K562 (cell line): ENCODE measurements around the gene GBA3. TPM values are rescaled to one million over a fixed set of nuclear protein-coding genes. Genes with fewer than 3 reads are reported as not detected.

Experiments used
- ATAC-seq: fragments of 200-7000 bp; cut with Tn5 transposase; 3 replicates; pipeline ENCODE4 v1.9.1; 2020; ENCODE audit warnings: moderate library complexity
- BruUV-seq: library from RNA; stranded (reverse); fragments of 400-500 nt; replicated peaks from 2 replicates; lab custom pipeline; 2021; lab: Mats Ljungman, UMichigan
- CTCF ChIA-PET: fragments of 300-600 bp; formaldehyde crosslinking; extraction: SDS; loops from one replicate; lab custom pipeline; 2021; ENCODE audit warnings: low intra/inter-chr PET ratio; lab: Yijun Ruan, JAX
- POLR2A ChIA-PET: fragments of 300-600, 350-650 bp; sonication (Branson Sonifier 250); formaldehyde crosslinking; extraction: SDS; loops from one replicate; lab custom pipeline; 2021; ENCODE audit warnings: antibody characterized with exemption, inconsistent platforms; lab: Yijun Ruan, JAX
- DNase-seq, 4 experiments: peaks; one replicate each; pipeline versions ENCODE4 v3.0.0 to v3.0.0-alpha.2; 2011 to 2018; ENCODE audit warnings: low spot score in 3 of 4, mixed read lengths in 3 of 4; ENCODE audit errors: extremely low read depth in 1 of 4
- FAIRE-seq: peaks from 2 replicates; lab custom pipeline; 2011; peaks lifted over from hg19 to GRCh38; lab: Jason Lieb, UNC
- H2AFZ ChIP-seq: 2 replicates; pipeline ENCODE4 v1.6.0; 2011; ENCODE audit warnings: low read depth, low read length, control low read depth, inconsistent platforms
- H3K27ac ChIP-seq: fragments of 200-600 bp; 3 replicates; pipeline ENCODE4 v1.8.0; 2011; ENCODE audit warnings: low read depth, mild to moderate bottlenecking, control low read depth, inconsistent platforms, low read length, moderate library complexity, mixed read lengths; ENCODE audit errors: extremely low read depth
- H3K27me3 ChIP-seq, 2 experiments: fragments of 300-600 bp in 1 of 2; 2 replicates in 1 of 2; 3 replicates in 1 of 2; pipeline versions ENCODE4 v1.6.0 to v1.8.0; 2011; ENCODE audit warnings: inconsistent platforms in 2 of 2, low read length in 2 of 2, mild to moderate bottlenecking in 1 of 2, mixed read lengths in 1 of 2, moderate library complexity in 1 of 2; ENCODE audit not compliant: control insufficient read depth in 2 of 2, insufficient read depth in 2 of 2
- H3K36me3 ChIP-seq: fragments of 300-600 bp; 3 replicates; pipeline ENCODE4 v1.8.0; 2011; ENCODE audit warnings: mild to moderate bottlenecking, low read length, inconsistent platforms; ENCODE audit not compliant: control insufficient read depth, insufficient read depth
- H3K4me1 ChIP-seq, 2 experiments: fragments of 200-600 bp in 1 of 2; replicated peaks in 1 of 2; 2 replicates in 1 of 2; 3 replicates in 1 of 2; pipeline versions ENCODE4 v1.5.1 to v1.8.0; 2011; ENCODE audit warnings: inconsistent platforms in 2 of 2, low read length in 2 of 2, mild to moderate bottlenecking in 1 of 2, mixed read lengths in 1 of 2, moderate library complexity in 1 of 2; ENCODE audit not compliant: control insufficient read depth in 2 of 2, insufficient read depth in 2 of 2
- H3K4me2 ChIP-seq: 2 replicates; pipeline ENCODE4 v1.6.1; 2011; ENCODE audit warnings: low read length, control low read depth, inconsistent platforms, mixed read lengths; ENCODE audit not compliant: insufficient read depth
- H3K4me3 ChIP-seq: fragments of 200-600 bp; sonication (generic), shearing (Covaris generic); 2 replicates; pipeline ENCODE4 v1.5.1; 2016; ENCODE audit warnings: control low read depth, inconsistent platforms
- H3K79me2 ChIP-seq: fragments of 200-600 bp; 3 replicates; pipeline ENCODE4 v1.8.0; 2011; ENCODE audit warnings: low read length, inconsistent platforms; ENCODE audit not compliant: control insufficient read depth, insufficient read depth
- H3K9ac ChIP-seq, 2 experiments: 2 replicates each; pipeline versions ENCODE4 v1.6.0 to v1.6.1; 2011; ENCODE audit warnings: low read depth in 2 of 2, low read length in 2 of 2, control low read depth in 1 of 2, inconsistent platforms in 1 of 2, mild to moderate bottlenecking in 1 of 2, mixed read lengths in 1 of 2; ENCODE audit not compliant: insufficient read depth in 1 of 2
- H3K9me1 ChIP-seq: one replicate; pipeline ENCODE4 v1.6.0; 2011; ENCODE audit warnings: inconsistent platforms, mild to moderate bottlenecking, low read length, moderate library complexity; ENCODE audit not compliant: control insufficient read depth, insufficient read depth
- H3K9me3 ChIP-seq: replicated peaks from 2 replicates; pipeline ENCODE4 v1.5.1; 2011; ENCODE audit warnings: low read depth, low read length, inconsistent platforms; ENCODE audit not compliant: control insufficient read depth, insufficient read depth
- H4K20me1 ChIP-seq: replicated peaks from 2 replicates; pipeline ENCODE4 v1.6.1; 2011; ENCODE audit warnings: low read length, inconsistent platforms, mixed read lengths; ENCODE audit not compliant: control insufficient read depth, insufficient read depth
- DIDO1 ChIP-seq: fragments of 450-650 bp; IDR thresholded peaks from 2 replicates; pipeline ENCODE4 v1.6.1; 2016; ENCODE audit warnings: low read depth, missing biosample characterization, missing genetic modification characterization
- MECOM ChIP-seq: fragments of 250-450 bp; sonication (Bioruptor Pico); IDR thresholded peaks from 2 replicates; pipeline ENCODE4 v1.8.0; 2022; ENCODE audit warnings: inconsistent platforms
- RB1 ChIP-seq: fragments of 450-650 bp; IDR thresholded peaks from 2 replicates; pipeline ENCODE4 v1.6.1; 2017; ENCODE audit warnings: low read depth, mild to moderate bottlenecking
- SMARCB1 ChIP-seq: IDR thresholded peaks from 2 replicates; pipeline ENCODE4 v1.6.1; 2011; ENCODE audit warnings: improper control_type of control experiment, low read depth; ENCODE audit not compliant: insufficient read length
- ZKSCAN8 ChIP-seq: fragments of 200-800 bp; sonication (Bioruptor generic); IDR thresholded peaks from 2 replicates; pipeline ENCODE4 v1.6.1; 2016; ENCODE audit warnings: missing genetic modification characterization, missing compliant biosample characterization
- ZNF165 ChIP-seq: fragments of 250-450 bp; sonication (Bioruptor Pico); IDR thresholded peaks from 2 replicates; pipeline ENCODE4 v1.4.0; 2020; ENCODE audit warnings: borderline replicate concordance
- ZNF3 ChIP-seq: fragments of 250-450 bp; sonication (Bioruptor Pico); IDR thresholded peaks from 2 replicates; pipeline ENCODE4 v1.5.0; 2021; ENCODE audit warnings: mild to moderate bottlenecking, moderate library complexity
- WGBS: fragments of 100-300 bp; shearing (Covaris generic); methylation state at CpG from one replicate; pipeline ENCODE4 v1.1.6; 2016; ENCODE audit warnings: low coverage, mixed read lengths; ENCODE audit not compliant: insufficient coverage; ENCODE audit errors: missing lambda C conversion rate; 5-methylcytosine and 5-hydroxymethylcytosine counted together
- in situ Hi-C: fragments of 300-500 bp; cut with MboI; formaldehyde crosslinking; loops from 4 replicates; pipeline ENCODE4 v1.15.0; 2018; ENCODE audit warnings: inconsistent platforms, mixed read lengths
- intact Hi-C: fragments of 100-400 bp; cut with micrococcal nuclease; formaldehyde crosslinking; loops from 2 replicates; pipeline ENCODE4 v1.14.2; 2022
- polyA plus RNA-seq, 8 experiments: library from polyadenylated mRNA; depleted of rRNA in 4 of 8; stranded (reverse) in 5 of 8; unstranded in 3 of 8; fragments of >200 nt; fragmentation: Nextera tagmentation in 2 of 8; fragmentation: Illumina TruSeq in 1 of 8; extraction: Ambion mirVana in 2 of 8; extraction: Trizol in 1 of 8; gene quantifications; 2 replicates each; pipeline versions ENCODE4 v1.2.1 to v1.2.3, GENCODE V29; 2011 to 2014; ENCODE audit warnings: inconsistent platforms in 1 of 8, missing spikeins in 1 of 8
- total RNA-seq, 7 experiments: library from RNA; depleted of rRNA in 6 of 7; stranded (reverse); fragments of >200 nt in 6 of 7; fragmentation: Illumina TruSeq in 2 of 7; extraction: Trizol in 2 of 7; gene quantifications; 2 replicates each; pipeline versions ENCODE4 v1.2.1 to v1.2.3, GENCODE V29; 2011 to 2021; ENCODE audit warnings: low replicate concordance in 1 of 7
- TF ChIP-seq, protein P1 (sequence below): sonication (generic); formaldehyde crosslinking; IDR thresholded peaks from 2 replicates; pipeline ENCODE4 v1.8.0; 2023; ENCODE audit warnings: missing genetic modification reagents, mild to moderate bottlenecking, borderline replicate concordance
- TF ChIP-seq, protein P2 (sequence below): sonication (generic); formaldehyde crosslinking; IDR thresholded peaks from 2 replicates; pipeline ENCODE4 v1.8.1; 2023; ENCODE audit warnings: mild to moderate bottlenecking, missing genetic modification reagents
- TF ChIP-seq, protein P3 (sequence below): fragments of 450-650 bp; formaldehyde crosslinking; IDR thresholded peaks from 2 replicates; pipeline ENCODE4 v1.4.0; 2020; ENCODE audit warnings: mild to moderate bottlenecking, moderate library complexity

GBA3 gene
- total and polyA plus RNA-seq, 9 of the 15 experiments (the other 6 are each of a cell fraction or from before 2014, with no cell fraction given) = 0.13 to 0.75 (median 0.40) TPM; not detected in 1

DNA sequence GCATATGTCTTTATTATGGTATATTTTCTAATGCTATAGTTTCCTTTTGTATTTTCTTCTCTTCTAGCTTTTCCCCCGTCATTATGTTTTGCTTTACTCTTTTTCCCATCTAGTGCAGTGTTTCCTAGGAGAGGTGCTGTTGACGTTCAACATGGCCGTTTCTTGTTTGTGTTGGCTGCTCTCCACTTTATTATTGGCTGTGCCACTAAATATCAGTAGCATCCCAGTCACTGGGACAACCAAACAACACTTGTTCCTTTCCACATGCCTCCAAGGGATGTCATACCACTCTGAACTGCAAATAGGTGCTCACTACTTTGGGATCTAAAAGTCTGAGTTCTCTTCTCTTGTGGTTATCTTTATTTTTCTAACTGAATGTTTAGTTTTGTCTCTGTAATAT lies 26.5 kb downstream of the GBA3 start (continued):
- TF ChIP-seq, protein P1, sequence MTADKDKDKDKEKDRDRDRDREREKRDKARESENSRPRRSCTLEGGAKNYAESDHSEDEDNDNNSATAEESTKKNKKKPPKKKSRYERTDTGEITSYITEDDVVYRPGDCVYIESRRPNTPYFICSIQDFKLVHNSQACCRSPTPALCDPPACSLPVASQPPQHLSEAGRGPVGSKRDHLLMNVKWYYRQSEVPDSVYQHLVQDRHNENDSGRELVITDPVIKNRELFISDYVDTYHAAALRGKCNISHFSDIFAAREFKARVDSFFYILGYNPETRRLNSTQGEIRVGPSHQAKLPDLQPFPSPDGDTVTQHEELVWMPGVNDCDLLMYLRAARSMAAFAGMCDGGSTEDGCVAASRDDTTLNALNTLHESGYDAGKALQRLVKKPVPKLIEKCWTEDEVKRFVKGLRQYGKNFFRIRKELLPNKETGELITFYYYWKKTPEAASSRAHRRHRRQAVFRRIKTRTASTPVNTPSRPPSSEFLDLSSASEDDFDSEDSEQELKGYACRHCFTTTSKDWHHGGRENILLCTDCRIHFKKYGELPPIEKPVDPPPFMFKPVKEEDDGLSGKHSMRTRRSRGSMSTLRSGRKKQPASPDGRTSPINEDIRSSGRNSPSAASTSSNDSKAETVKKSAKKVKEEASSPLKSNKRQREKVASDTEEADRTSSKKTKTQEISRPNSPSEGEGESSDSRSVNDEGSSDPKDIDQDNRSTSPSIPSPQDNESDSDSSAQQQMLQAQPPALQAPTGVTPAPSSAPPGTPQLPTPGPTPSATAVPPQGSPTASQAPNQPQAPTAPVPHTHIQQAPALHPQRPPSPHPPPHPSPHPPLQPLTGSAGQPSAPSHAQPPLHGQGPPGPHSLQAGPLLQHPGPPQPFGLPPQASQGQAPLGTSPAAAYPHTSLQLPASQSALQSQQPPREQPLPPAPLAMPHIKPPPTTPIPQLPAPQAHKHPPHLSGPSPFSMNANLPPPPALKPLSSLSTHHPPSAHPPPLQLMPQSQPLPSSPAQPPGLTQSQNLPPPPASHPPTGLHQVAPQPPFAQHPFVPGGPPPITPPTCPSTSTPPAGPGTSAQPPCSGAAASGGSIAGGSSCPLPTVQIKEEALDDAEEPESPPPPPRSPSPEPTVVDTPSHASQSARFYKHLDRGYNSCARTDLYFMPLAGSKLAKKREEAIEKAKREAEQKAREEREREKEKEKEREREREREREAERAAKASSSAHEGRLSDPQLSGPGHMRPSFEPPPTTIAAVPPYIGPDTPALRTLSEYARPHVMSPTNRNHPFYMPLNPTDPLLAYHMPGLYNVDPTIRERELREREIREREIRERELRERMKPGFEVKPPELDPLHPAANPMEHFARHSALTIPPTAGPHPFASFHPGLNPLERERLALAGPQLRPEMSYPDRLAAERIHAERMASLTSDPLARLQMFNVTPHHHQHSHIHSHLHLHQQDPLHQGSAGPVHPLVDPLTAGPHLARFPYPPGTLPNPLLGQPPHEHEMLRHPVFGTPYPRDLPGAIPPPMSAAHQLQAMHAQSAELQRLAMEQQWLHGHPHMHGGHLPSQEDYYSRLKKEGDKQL = no peak
- TF ChIP-seq ZKSCAN8 (CRISPR knock-in tag) = no peak
- TF ChIP-seq, protein P2, sequence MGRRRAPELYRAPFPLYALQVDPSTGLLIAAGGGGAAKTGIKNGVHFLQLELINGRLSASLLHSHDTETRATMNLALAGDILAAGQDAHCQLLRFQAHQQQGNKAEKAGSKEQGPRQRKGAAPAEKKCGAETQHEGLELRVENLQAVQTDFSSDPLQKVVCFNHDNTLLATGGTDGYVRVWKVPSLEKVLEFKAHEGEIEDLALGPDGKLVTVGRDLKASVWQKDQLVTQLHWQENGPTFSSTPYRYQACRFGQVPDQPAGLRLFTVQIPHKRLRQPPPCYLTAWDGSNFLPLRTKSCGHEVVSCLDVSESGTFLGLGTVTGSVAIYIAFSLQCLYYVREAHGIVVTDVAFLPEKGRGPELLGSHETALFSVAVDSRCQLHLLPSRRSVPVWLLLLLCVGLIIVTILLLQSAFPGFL (CRISPR knock-in tag) = no peak

DNA sequence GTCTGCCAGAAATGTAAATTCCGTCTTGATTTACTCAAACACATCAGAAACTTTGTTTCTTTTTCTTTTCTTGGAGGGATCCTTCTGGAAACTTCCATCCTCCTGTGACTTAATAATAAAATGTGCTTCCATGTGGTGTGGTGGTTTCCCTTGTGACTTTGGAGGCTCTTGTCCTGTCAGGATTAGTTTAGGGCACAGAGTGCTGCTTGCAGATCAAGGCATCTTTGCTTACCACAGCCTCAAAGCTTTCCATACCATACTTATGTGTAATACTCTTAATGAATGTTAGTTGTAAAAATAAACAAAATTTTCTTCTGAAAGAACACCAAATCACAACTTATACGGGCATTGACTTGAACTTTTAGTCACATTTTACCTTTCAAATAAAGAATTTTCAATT lies 27.4 kb downstream of the GBA3 start:
- no TSS peak for BruUV-seq
- no peaks in the 10 kb centered on the region for H3K79me2 ChIP-seq
- H3K4me3 ChIP-seq = no peak overlapping the region
- no peak overlapping the region for H2AFZ ChIP-seq
- ATAC-seq (no peak), DNase-seq (no peak), FAIRE-seq (no peak)
- in situ Hi-C loops = no loop called here
- intact Hi-C loops = no loop called here
- H3K4me2 ChIP-seq = no peak overlapping the region
- no peaks in the 10 kb centered on the region for H3K9me3 ChIP-seq
- no peak overlapping the region for H3K9ac ChIP-seq
- no peaks in the 10 kb centered on the region for H3K36me3 ChIP-seq
- ChIA-PET POLR2A (no interaction called here), CTCF (no interaction called here)
- no peaks in the 10 kb centered on the region for H3K4me1 ChIP-seq
- H3K27ac ChIP-seq = no peak overlapping the region
- no peak for TF ChIP-seq RB1
- no peak for TF ChIP-seq MECOM
- TF ChIP-seq DIDO1 (tag) = no peak
- TF ChIP-seq ZNF165 (CRISPR knock-in tag) = no peak
- TF ChIP-seq, protein P3, sequence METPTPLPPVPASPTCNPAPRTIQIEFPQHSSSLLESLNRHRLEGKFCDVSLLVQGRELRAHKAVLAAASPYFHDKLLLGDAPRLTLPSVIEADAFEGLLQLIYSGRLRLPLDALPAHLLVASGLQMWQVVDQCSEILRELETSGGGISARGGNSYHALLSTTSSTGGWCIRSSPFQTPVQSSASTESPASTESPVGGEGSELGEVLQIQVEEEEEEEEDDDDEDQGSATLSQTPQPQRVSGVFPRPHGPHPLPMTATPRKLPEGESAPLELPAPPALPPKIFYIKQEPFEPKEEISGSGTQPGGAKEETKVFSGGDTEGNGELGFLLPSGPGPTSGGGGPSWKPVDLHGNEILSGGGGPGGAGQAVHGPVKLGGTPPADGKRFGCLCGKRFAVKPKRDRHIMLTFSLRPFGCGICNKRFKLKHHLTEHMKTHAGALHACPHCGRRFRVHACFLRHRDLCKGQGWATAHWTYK (CRISPR knock-in tag) = no peak
- TF ChIP-seq SMARCB1 = no peak
- no peak for TF ChIP-seq ZNF3 (CRISPR knock-in tag)
- H3K27me3 ChIP-seq = no peaks in the 10 kb centered on the region
- H4K20me1 ChIP-seq = no peaks in the 10 kb centered on the region
- no peaks in the 10 kb centered on the region for H3K9me1 ChIP-seq
- 0% methylated on average over 2 of the region's 2 CpGs for WGBS
